H1 (cell line): ENCODE data around the gene CBY1. TPM values are rescaled to one million over a fixed set of nuclear protein-coding genes. Genes with fewer than 3 reads are reported as not detected.

Source experiments
- ATF2 ChIP-seq: IDR thresholded peaks from 2 replicates; pipeline ENCODE4 v1.6.1; 2012; ENCODE audit warnings: low read length, inconsistent platforms
- CBX5 ChIP-seq: fragments of 300-800, 300-1000 bp; sonication (generic); IDR thresholded peaks from 2 replicates; pipeline ENCODE4 v1.7.1; 2016; ENCODE audit warnings: antibody characterized with exemption, low read length, low read depth
- CEBPB ChIP-seq: IDR thresholded peaks from 2 replicates; pipeline ENCODE4 v1.6.1; 2012; ENCODE audit warnings: low read depth, low read length
- CHD2 ChIP-seq: IDR thresholded peaks from 2 replicates; pipeline ENCODE4 v1.6.1; 2012; ENCODE audit warnings: low read length, improper control_type of control experiment
- CTCF ChIP-seq, 3 experiments: IDR thresholded peaks; 1 replicate in 2 of 3; 2 replicates in 1 of 3; pipeline versions ENCODE4 v1.5.1 to v1.6.1; 2011; ENCODE audit warnings: low read length in 3 of 3, mild to moderate bottlenecking in 3 of 3, inconsistent platforms in 2 of 3, low read depth in 1 of 3, moderate library complexity in 1 of 3; ENCODE audit not compliant: insufficient read depth in 1 of 3; ENCODE audit errors: control extremely low read depth in 1 of 3
- EP300 ChIP-seq, 2 experiments: IDR thresholded peaks; 1 replicate in 1 of 2; 2 replicates in 1 of 2; pipeline ENCODE4 v1.6.1; 2011 to 2012; ENCODE audit warnings: low read depth in 2 of 2, low read length in 2 of 2, mild to moderate bottlenecking in 2 of 2, borderline replicate concordance in 1 of 2, inconsistent platforms in 1 of 2, moderate library complexity in 1 of 2
- GTF2F1 ChIP-seq: IDR thresholded peaks from 2 replicates; pipeline ENCODE4 v1.6.1; 2012; ENCODE audit warnings: low read depth, low read length, improper control_type of control experiment, borderline replicate concordance
- HDAC2 ChIP-seq, 2 experiments: fragments of 300-600 bp in 1 of 2; sonication (generic) in 1 of 2; IDR thresholded peaks; 2 replicates each; pipeline ENCODE4 v1.6.1; 2011 to 2012; ENCODE audit warnings: low read depth in 2 of 2, low read length in 2 of 2, mild to moderate bottlenecking in 2 of 2, moderate library complexity in 2 of 2, borderline replicate concordance in 1 of 2, inconsistent platforms in 1 of 2
- JUN ChIP-seq: IDR thresholded peaks from 2 replicates; pipeline ENCODE4 v1.6.1; 2011; ENCODE audit warnings: low read depth, mild to moderate bottlenecking, improper control_type of control experiment, low read length
- NRF1 ChIP-seq: IDR thresholded peaks from 2 replicates; pipeline ENCODE4 v1.6.1; 2011; ENCODE audit warnings: mild to moderate bottlenecking, low read depth, low read length, improper control_type of control experiment
- PHF8 ChIP-seq: fragments of 200-600 bp; sonication (generic); conservative IDR thresholded peaks from 2 replicates; pipeline ENCODE4 v1.7.1; 2012; ENCODE audit warnings: low read depth, mild to moderate bottlenecking, inconsistent platforms, low read length, moderate library complexity
- RAD21 ChIP-seq, 2 experiments: IDR thresholded peaks in 1 of 2; conservative IDR thresholded peaks in 1 of 2; 2 replicates each; pipeline ENCODE4 v1.6.1; 2011; ENCODE audit warnings: low read depth in 2 of 2, low read length in 2 of 2, improper control_type of control experiment in 1 of 2, inconsistent platforms in 1 of 2, mild to moderate bottlenecking in 1 of 2, moderate library complexity in 1 of 2
- RNF2 ChIP-seq: fragments of 200-900, 300-1000 bp; sonication (generic); IDR thresholded peaks from 2 replicates; pipeline ENCODE4 v1.7.1; 2016; ENCODE audit warnings: borderline replicate concordance, low read depth, mild to moderate bottlenecking, antibody characterized with exemption, low read length; ENCODE audit not compliant: poor library complexity, severe bottlenecking; ENCODE audit errors: missing control alignments
- SAP30 ChIP-seq: fragments of 300-600 bp; sonication (generic); IDR thresholded peaks from 2 replicates; pipeline ENCODE4 v1.7.1; 2012; ENCODE audit warnings: low read length, moderate library complexity, mild to moderate bottlenecking, inconsistent platforms; ENCODE audit not compliant: insufficient read depth, insufficient replicate concordance
- SP2 ChIP-seq: IDR thresholded peaks from 2 replicates; pipeline ENCODE4 v1.6.1; 2012; ENCODE audit warnings: mild to moderate bottlenecking, low read length, inconsistent platforms
- TBP ChIP-seq: IDR thresholded peaks from 2 replicates; pipeline ENCODE4 v1.6.1; 2011; ENCODE audit warnings: low read depth, low read length, improper control_type of control experiment
- TEAD4 ChIP-seq: IDR thresholded peaks from 2 replicates; pipeline ENCODE4 v1.6.1; 2012; ENCODE audit warnings: low read depth, low read length, inconsistent platforms, mixed read lengths
- polyA plus RNA-seq, 7 experiments: library from polyadenylated mRNA; depleted of rRNA in 3 of 7; stranded (reverse) in 5 of 7; unstranded in 2 of 7; fragments of >200 nt in 5 of 7; fragments of 200-250 nt in 2 of 7; gene quantifications; 1 replicate in 5 of 7; 2 replicates in 1 of 7; 4 replicates in 1 of 7; pipeline versions ENCODE4 v1.2.1 to v1.2.3, GENCODE V29; 2011 to 2013; ENCODE audit warnings: missing spikeins in 2 of 7, mixed read lengths in 2 of 7
- total RNA-seq: library from RNA; stranded (reverse); fragmentation: NEBNext Ultra II Directional; extraction: Animal tissue kit (Norgen Biotek cat#: 25700); gene quantifications from 2 replicates; pipeline ENCODE4 v1.2.1, GENCODE V29; 2021

CBY1 gene
- total and polyA plus RNA-seq, 2 of the 8 experiments (the other 6 are each of a cell fraction or from before 2014, with no cell fraction given) = 23.2 to 30.2 TPM

DNA sequence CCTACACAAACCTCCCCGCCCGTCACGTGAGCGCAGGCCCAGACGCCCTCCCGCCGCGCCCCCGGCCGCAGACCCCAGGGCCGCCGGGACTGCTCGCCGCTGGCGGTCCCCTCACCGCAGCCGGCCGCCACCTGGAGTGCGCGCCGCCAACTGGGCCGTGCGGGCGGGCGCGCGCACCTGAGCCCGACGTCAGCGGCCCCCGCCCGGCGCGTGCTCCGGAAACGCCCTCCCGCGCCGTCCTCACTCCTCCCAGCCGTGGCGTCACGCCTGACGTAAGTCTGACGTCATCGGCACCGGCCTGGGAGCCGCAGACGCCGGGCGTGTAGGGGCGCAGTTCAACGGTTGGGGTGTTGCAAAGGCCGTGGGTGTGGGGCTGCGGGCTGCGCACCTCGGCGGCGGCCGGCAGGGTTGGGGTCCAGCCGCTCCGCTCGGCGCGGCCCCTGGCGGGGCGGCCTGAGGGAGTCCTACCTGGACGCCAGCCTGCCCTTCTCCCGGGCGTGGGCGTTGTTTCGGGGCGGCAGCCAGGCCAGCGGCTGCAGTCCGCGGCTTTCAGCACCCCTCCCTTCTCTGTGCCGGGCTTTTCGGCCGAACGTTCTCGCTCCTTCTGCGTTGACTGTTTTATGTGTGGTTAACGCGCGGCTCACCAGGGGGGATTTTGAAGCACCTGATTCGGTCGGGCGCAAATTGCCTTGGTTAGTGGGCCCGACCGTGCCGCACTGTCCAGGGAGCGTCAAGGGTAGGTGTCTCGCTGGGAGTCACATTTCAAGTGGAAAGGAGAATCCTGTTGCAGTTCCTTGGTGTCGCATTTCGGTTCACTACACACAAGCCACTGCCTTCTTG lies 44.6 kb downstream of the CBY1 start, which contains the start of gene JOSD1 (continued):
- TF ChIP-seq SAP30 (peak; percentile 39), CEBPB (no peak), CBX5 (no peak), CTCF (IDR thresholded peaks at IDR 0.05; ENCODE audit: control extremely low read depth in 1 of 3, insufficient read depth in 1 of 3, low read depth in 1 of 3, low read length in 3 of 3) (peak in 1 of 3 experiments; percentile 2; a peak in 1 of 4 replicates), JUN (peak; percentile 76; the same call in 1 of the 2 replicates), EP300 (IDR thresholded peaks at IDR 0.05; ENCODE audit: borderline replicate concordance in 1 of 2, low read depth in 2 of 2, low read length in 2 of 2) (peak in 1 of 2 experiments; percentile 82; a peak in 1 of 3 replicates), ATF2 (peak; percentile 83), SP2 (no peak), HDAC2 (IDR thresholded peaks at IDR 0.05; ENCODE audit: borderline replicate concordance in 1 of 2, low read depth in 2 of 2, low read length in 2 of 2) (no peak), RAD21 (IDR thresholded peaks at IDR 0.05 in 1 of 2, conservative IDR thresholded peaks at IDR 0.05 in 1 of 2; ENCODE audit: low read depth in 2 of 2, low read length in 2 of 2) (no peak), RNF2 (no peak), CHD2 (0 out of 2 replicates have a peak, but pooled peaks have one; percentile 9), PHF8 (peak; percentile 89), TBP (peak; percentile 45), GTF2F1 (no peak), TEAD4 (no peak), NRF1 (no peak)
